Fibroblast of the aortic adventitia (primary cell): Measurements from ENCODE around the gene CLEC9A. TPM values are rescaled to one million over a fixed set of nuclear protein-coding genes. Genes with fewer than 3 reads are reported as not detected.

Experiments used
- DNase-seq: peaks from one replicate; pipeline ENCODE4 v3.0.0-alpha.2; 2010; ENCODE audit warnings: low read depth
- H3K4me3 ChIP-seq: 2 replicates; pipeline ENCODE4 v1.5.1; 2011; ENCODE audit warnings: low read depth, mild to moderate bottlenecking, control low read depth, low read length, moderate library complexity
- CTCF ChIP-seq: IDR thresholded peaks from 2 replicates; pipeline ENCODE4 v1.5.1; 2011; ENCODE audit warnings: mild to moderate bottlenecking, low read length, control low read depth, inconsistent platforms; ENCODE audit not compliant: insufficient read depth
- total RNA-seq: library from RNA; depleted of rRNA; stranded (reverse); fragments of >200 nt; gene quantifications from 2 replicates; pipeline ENCODE4 v1.2.3, GENCODE V29; 2012; ENCODE audit warnings: low replicate concordance

The CLEC9A gene
- total RNA-seq, 1 donor = not detected

DNA sequence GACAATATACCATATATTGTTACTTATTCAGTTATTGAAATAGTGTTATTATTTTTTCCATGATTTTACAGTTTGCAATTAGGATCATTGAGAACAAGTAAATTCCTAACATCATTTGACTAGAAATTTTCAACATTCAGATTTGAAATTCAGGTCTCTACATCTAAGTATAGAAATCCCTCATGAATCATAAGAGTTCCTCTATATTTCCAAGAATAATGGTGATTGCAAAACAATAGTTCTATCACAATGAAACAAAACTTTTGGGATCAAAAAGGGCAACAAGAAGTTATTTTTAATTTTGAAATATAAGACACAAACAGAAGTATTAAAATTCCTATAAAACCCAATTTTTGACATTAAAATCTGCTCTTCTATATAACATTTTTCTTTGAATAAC is 57.5 kb downstream of the CLEC9A start:
- TF ChIP-seq CTCF = no peak
- no peak overlapping the region for H3K4me3 ChIP-seq
- DNase-seq = no peak

DNA sequence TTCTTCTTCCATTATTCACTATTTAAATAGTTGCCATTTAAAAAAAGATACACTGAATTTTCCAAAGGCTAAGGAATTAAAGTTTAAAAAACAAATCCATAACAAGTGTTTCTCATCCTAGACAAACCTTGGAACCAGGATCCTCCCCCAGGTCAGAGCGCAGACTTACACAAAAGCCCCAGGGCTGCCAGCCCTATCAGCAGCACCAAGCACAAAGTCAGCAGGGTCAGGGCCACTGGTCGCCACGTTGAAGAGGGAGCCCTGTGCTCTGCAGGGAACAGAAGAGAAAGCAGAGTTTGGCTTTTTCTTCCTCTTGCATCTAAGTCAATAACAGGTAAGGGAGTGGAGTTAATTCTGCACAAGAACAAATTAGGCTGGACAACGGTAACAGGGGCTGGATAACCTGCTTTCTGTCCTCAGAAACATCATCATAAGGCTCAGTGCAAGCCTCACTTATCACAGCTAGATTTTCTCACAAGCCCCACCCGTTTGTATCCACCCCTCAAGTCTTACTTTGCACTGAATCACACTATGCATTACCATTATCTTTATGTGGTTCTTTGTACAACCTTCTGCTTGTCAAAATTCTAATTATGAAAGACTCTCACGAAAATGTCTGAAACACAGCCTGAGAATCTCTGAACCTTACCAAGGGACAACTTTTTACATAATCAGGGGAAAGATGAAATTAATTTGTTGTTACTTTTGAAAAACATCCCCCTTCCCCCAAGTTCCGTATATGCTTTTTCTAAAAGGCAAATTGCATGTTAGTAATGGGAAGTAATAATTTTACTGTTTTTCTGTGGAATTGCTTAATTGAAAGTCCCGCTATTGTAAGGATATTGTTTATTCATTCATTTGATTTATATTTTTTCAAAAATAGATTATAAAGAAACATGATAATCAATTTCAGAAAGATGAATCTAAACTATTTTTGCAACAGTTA is 58.7 kb downstream of the CLEC9A start:
- no peak overlapping the region for H3K4me3 ChIP-seq
- no peak for DNase-seq
- no peak for TF ChIP-seq CTCF

DNA sequence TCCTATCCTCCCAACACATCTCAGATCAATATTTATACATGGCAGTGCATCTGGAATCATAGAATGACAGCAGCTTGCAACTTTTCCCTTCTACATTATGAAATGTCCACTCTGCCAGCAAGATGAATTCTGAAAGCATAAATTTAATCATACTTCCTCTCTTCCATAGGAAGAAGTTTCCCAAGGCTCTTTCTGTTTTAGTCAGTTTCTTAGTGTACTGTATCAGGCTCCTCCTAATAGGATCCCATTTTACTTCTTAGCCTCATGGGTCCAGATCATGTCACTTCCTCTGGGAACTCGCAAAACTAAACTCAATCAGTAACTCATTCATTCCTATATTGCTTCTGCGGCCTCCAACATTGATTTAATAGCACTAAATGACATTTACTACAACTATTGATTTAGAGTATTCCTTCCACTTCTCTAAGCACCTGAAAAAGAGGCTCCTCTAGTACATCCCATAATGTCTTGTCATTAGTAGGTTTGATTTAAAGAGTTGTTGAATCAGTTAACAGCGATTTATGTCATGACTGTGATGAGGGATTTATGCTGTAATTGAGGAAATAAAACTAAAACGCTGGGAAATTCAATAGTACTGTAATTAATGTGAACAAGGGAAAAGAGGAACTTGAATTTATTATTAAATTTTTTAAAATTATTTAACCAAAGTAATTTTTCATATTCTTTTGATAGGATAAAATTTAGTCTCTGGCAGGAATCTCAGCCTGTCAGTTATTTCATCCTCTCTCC is 64.3 kb downstream of the CLEC9A start:
- H3K4me3 ChIP-seq = no peak overlapping the region
- TF ChIP-seq CTCF = no peak
- DNase-seq = no peak

GRCh38 chr12:10095971-10096370 is 65.5 kb downstream of the CLEC9A start:
- TF ChIP-seq CTCF = no peak
- no peak for DNase-seq
- no peak overlapping the region for H3K4me3 ChIP-seq

GRCh38 chr12:10097521-10097920 is 67.0 kb downstream of the CLEC9A start:
- H3K4me3 ChIP-seq = no peak overlapping the region
- no peak for DNase-seq
- TF ChIP-seq CTCF = no peak

DNA sequence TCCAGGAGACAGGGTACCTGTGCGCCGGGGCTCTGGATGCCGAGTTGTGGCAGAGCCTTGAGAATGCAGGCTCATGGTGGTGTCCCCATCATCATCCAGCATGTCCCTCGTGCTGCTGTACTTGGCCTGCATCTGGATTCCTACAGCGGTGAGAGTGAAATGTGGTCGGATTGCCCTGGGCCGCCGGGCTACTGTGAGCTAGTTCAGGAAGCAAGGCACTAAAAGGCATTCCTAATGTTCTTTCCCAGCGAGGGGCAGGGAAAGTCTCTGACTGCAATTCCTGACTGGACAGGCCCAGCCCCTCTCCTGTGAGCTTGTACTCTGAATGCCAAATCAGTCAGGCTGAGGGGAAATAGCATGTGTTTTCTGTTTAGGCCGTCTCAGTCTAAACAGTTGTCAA is 68.3 kb downstream of the CLEC9A start, which contains the start of gene CLEC1A:
Gene CLEC1A (minus strand): TSS at position 195 of the 400 bp plus-strand sequence. CDS start 63 bp downstream, at position 132.
- no peak within 1 kb of the TSS for H3K4me3 ChIP-seq
- TF ChIP-seq CTCF = no peak
- DNase-seq = no peak
